Measurements from ENCODE around the gene GPRIN2. TPM values are rescaled to one million over a fixed set of nuclear protein-coding genes. Genes with fewer than 3 reads are reported as not detected.
"Not testable (repeated sequence)": the region's sequence is repeated elsewhere in the genome, so short reads cannot be mapped to it uniquely, and the experiment has no call there.

The GPRIN2 gene
- total and polyA plus RNA-seq, 2 donors from 2014 or later, result 8.5 to 12.6 TPM

DNA sequence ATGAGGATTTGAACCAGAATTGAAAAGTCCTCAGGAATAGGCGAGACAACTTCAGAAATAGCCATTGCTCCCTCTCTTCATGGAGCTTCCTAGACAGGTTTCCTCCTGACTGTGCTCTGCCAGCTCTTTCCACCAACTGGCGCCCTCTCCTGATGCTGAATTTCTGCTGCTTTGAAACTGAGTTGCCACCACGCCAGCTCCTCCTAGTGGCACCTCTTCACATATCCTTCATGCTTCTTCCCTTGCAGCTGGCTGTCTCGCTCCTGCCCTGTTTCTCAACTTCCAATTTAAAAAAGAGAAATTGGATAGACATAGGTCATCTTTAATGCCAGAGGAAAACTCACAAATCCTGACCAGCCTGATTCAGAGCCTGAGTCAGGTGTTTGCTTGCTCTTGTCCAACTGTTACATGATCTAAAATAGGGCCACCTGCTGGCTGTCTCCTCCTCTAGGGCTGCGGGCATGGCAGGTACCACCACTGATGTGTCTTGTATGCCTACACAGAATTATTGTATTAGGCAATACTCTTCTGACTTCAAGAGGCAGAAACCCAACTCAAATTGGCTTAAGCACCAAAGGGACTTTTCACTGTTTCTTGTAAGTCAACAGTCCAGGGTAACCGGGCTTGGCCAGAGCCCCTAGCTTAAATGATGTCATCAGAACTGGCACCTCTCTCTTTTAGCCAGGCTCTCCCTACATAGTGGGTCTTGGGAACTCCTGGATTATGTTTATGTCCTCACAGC is 9.3 kb upstream of the GPRIN2 start:
- H3K36me3 ChIP-seq (ENCODE audit: control insufficient read depth in 2 of 3, insufficient read depth in 3 of 3, low read length in 3 of 3); H3K4me1 ChIP-seq (ENCODE audit: control insufficient read depth in 2 of 3, insufficient read depth in 2 of 3, low read depth in 1 of 3, low read length in 3 of 3); H3K27ac ChIP-seq (ENCODE audit: low read depth in 2 of 2, low read length in 2 of 2); H3K9me3 ChIP-seq (ENCODE audit: control insufficient read depth in 2 of 3, insufficient read depth in 1 of 3, low read length in 3 of 3); intact Hi-C loops (cut with DNase I); H3K9ac ChIP-seq (ENCODE audit: low read length in 3 of 3); H3K4me3 ChIP-seq (ENCODE audit: low read length in 3 of 3); H3K27me3 ChIP-seq (ENCODE audit: control insufficient read depth, insufficient read depth, low read length): not testable (repeated sequence)
- FAIRE-seq, result peak; percentile 32
- TF ChIP-seq, protein P1, sequence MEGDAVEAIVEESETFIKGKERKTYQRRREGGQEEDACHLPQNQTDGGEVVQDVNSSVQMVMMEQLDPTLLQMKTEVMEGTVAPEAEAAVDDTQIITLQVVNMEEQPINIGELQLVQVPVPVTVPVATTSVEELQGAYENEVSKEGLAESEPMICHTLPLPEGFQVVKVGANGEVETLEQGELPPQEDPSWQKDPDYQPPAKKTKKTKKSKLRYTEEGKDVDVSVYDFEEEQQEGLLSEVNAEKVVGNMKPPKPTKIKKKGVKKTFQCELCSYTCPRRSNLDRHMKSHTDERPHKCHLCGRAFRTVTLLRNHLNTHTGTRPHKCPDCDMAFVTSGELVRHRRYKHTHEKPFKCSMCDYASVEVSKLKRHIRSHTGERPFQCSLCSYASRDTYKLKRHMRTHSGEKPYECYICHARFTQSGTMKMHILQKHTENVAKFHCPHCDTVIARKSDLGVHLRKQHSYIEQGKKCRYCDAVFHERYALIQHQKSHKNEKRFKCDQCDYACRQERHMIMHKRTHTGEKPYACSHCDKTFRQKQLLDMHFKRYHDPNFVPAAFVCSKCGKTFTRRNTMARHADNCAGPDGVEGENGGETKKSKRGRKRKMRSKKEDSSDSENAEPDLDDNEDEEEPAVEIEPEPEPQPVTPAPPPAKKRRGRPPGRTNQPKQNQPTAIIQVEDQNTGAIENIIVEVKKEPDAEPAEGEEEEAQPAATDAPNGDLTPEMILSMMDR (IDR thresholded peaks at IDR 0.05; ENCODE audit: borderline replicate concordance, extremely low read depth, insufficient read depth), result peak; percentile 81
- peak; percentile 75 to 87 (median 82) for DNase-seq

DNA sequence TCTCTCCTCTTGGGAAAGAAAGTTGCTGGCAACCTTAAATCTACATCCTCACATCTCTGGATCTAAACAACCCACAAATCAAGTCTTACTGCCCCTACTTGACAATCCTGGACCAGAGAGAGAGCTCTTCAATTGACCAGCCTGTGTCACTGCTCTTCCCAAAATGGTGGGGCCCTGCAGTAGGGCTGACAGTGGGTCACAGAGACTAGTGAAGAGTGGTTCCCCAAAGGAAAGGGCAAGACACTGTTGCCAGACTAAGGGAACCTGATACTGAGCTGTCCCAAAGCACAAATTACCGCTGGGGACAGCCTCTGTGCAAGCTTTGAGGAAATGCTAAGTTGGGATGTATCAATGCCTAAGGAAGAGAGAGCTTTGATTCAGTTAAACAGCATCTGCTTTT is 4.5 kb upstream of the GPRIN2 start:
- DNase-seq (peak in 1 of 5 donors; percentile 33), FAIRE-seq (no peak)

DNA sequence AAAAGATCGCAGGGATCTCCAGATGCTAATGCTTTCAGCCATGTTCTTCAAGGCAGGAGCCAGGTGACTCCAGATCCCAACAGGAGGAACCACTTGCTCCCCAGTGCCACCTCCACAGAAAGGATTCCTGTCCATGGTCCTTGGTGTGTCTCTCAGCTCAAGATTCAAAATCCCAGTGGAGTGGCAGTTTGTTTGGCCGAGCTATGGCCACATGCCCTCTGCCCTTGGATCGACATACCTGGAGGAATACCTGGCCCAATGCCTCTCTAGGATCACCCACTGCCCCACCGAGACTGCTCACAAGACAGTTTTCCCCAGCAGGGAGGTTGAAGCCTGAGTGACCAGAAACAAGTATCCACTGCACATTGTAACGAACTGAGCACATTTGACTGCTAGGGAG is 3.9 kb upstream of the GPRIN2 start:
- no peak for FAIRE-seq

More for the DNA sequence above, 4.5 kb upstream of the GPRIN2 start:
- no peak overlapping the region for H3K4me3 ChIP-seq (ENCODE audit: low read length in 3 of 3)
- TF ChIP-seq, protein P1 (IDR thresholded peaks at IDR 0.05; ENCODE audit: borderline replicate concordance, extremely low read depth, insufficient read depth), result no peak
- peaks cover 0 to 2% (median 0%) of the 10 kb centered on the region in 3 donors for H3K4me1 ChIP-seq (ENCODE audit: control insufficient read depth in 2 of 3, insufficient read depth in 2 of 3, low read depth in 1 of 3, low read length in 3 of 3)
- H3K9ac ChIP-seq (ENCODE audit: low read length in 3 of 3), result no peak overlapping the region
- no peaks in the 10 kb centered on the region for H3K9me3 ChIP-seq (ENCODE audit: control insufficient read depth in 2 of 3, insufficient read depth in 1 of 3, low read length in 3 of 3)
- intact Hi-C loops (cut with DNase I), result no loop called here
- H3K36me3 ChIP-seq (ENCODE audit: control insufficient read depth in 2 of 3, insufficient read depth in 3 of 3, low read length in 3 of 3), result no peaks in the 10 kb centered on the region
- no peak overlapping the region for H3K27ac ChIP-seq (ENCODE audit: low read depth in 2 of 2, low read length in 2 of 2)
- no peaks in the 10 kb centered on the region for H3K27me3 ChIP-seq (ENCODE audit: control insufficient read depth, insufficient read depth, low read length)

More for the DNA sequence above, 3.9 kb upstream of the GPRIN2 start:
- TF ChIP-seq, protein P1 (IDR thresholded peaks at IDR 0.05; ENCODE audit: borderline replicate concordance, extremely low read depth, insufficient read depth), result no peak
- no peak overlapping the region for H3K27ac ChIP-seq (ENCODE audit: low read depth in 2 of 2, low read length in 2 of 2)
- H3K9me3 ChIP-seq (ENCODE audit: control insufficient read depth in 2 of 3, insufficient read depth in 1 of 3, low read length in 3 of 3), result no peaks in the 10 kb centered on the region
- H3K9ac ChIP-seq (ENCODE audit: low read length in 3 of 3), result no peak overlapping the region
- no peaks in the 10 kb centered on the region for H3K27me3 ChIP-seq (ENCODE audit: control insufficient read depth, insufficient read depth, low read length)
- H3K36me3 ChIP-seq (ENCODE audit: control insufficient read depth in 2 of 3, insufficient read depth in 3 of 3, low read length in 3 of 3), result no peaks in the 10 kb centered on the region
- intact Hi-C loops (cut with DNase I), result no loop called here
- no peak overlapping the region for H3K4me3 ChIP-seq (ENCODE audit: low read length in 3 of 3)
- peak in 1 of 5 donors; percentile 45 for DNase-seq
- H3K4me1 ChIP-seq (ENCODE audit: control insufficient read depth in 2 of 3, insufficient read depth in 2 of 3, low read depth in 1 of 3, low read length in 3 of 3), result peaks cover 0 to 2% (median 0%) of the 10 kb centered on the region in 3 donors
